HEK293T (cell line): ENCODE data around the gene ARHGAP33.

Source experiments
- FOXK2 ChIP-seq: fragments of 450-650 bp; IDR thresholded peaks from 2 replicates; pipeline ENCODE4 v1.6.1; 2016; ENCODE audit warnings: mild to moderate bottlenecking
- FOXM1 ChIP-seq: fragments of 450-650 bp; IDR thresholded peaks from 2 replicates; pipeline ENCODE4 v1.6.1; 2017; ENCODE audit warnings: mild to moderate bottlenecking, borderline replicate concordance
- HDGF ChIP-seq: fragments of 450-650 bp; IDR thresholded peaks from 2 replicates; pipeline ENCODE4 v1.6.1; 2017; ENCODE audit warnings: antibody characterized with exemption, borderline replicate concordance
- SUZ12 ChIP-seq: fragments of 450-650 bp; IDR thresholded peaks from 2 replicates; pipeline ENCODE4 v1.6.1; 2016; ENCODE audit warnings: mild to moderate bottlenecking
- TARDBP ChIP-seq: fragments of 450-650 bp; IDR thresholded peaks from 2 replicates; pipeline ENCODE4 v1.6.1; 2016
- ZNF384 ChIP-seq: fragments of 450-650 bp; IDR thresholded peaks from 2 replicates; pipeline ENCODE4 v1.6.1; 2016

GRCh38 chr19:35777086-35777841 is 1.9 kb downstream of the ARHGAP33 start:
- TF ChIP-seq TARDBP (no peak), FOXM1 (no peak), FOXK2 (no peak), ZNF384 (no peak), HDGF (no peak), SUZ12 (no peak)
